ENCODE results near the gene PDE4D.

DNA sequence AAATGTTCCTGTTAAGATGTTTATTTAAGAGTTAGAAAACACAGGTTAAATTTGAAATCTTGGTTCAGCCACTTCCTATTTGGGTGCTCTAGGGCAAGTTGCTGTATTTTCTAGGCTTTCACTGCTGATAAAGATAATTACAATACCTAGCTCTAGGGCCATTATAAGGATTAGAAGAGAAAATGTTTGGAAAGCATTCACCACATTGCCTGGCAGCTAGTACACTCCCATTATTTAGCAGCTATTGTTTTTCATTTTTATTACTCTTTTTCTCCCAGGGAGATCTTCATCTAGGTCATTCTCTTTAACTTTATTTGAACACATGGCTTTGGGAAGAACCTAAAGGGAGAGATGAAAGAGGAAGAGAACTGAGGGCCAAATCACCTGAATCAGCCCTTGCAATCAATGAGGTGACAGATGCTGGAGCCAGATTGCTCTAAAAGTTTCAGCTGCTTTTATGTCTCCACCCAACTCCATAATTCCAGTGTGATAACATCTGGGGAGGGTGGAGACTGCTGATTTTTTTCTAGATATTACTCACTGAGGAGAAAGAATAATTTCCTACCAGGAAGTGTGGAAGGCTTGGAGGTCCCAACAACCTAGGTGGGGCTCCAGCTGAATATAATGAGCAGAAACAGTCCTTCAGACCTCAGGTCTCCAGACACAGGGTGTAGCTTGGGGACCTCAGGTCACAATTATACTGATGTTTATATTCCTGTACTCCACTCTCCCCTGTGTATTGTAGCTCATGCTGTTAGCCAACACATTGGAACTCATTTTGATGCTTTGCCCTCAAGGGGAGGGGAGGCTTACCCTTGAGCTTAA, 670.6 kb downstream of the PDE4D start:
- TF ChIP-seq, protein P1, sequence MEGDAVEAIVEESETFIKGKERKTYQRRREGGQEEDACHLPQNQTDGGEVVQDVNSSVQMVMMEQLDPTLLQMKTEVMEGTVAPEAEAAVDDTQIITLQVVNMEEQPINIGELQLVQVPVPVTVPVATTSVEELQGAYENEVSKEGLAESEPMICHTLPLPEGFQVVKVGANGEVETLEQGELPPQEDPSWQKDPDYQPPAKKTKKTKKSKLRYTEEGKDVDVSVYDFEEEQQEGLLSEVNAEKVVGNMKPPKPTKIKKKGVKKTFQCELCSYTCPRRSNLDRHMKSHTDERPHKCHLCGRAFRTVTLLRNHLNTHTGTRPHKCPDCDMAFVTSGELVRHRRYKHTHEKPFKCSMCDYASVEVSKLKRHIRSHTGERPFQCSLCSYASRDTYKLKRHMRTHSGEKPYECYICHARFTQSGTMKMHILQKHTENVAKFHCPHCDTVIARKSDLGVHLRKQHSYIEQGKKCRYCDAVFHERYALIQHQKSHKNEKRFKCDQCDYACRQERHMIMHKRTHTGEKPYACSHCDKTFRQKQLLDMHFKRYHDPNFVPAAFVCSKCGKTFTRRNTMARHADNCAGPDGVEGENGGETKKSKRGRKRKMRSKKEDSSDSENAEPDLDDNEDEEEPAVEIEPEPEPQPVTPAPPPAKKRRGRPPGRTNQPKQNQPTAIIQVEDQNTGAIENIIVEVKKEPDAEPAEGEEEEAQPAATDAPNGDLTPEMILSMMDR (IDR thresholded peaks at IDR 0.05; ENCODE audit: insufficient read depth, low read depth, low read length) = no peak
- TF ChIP-seq EZH2 (IDR thresholded peaks at IDR 0.05; ENCODE audit: insufficient read depth, low read length) = no peak

Data from astrocyte (in vitro differentiated cells and primary cell).